OCI-LY1 (cell line): ENCODE measurements around the gene MAZ.

Source experiments
- EZH2 ChIP-seq: fragments of 200-600 bp; sonication (generic), shearing (Covaris generic); IDR thresholded peaks from 2 replicates; pipeline ENCODE4 v1.8.0; 2017; ENCODE audit warnings: borderline replicate concordance, mixed run types, mild to moderate bottlenecking, antibody characterized with exemption, low read length, moderate library complexity, mixed read lengths
- TF ChIP-seq, protein P1 (sequence below): fragments of 200-600 bp; sonication (generic), shearing (Covaris generic); IDR thresholded peaks from 2 replicates; pipeline ENCODE4 v1.5.1; 2017; ENCODE audit warnings: mild to moderate bottlenecking, antibody characterized with exemption, low read length, moderate library complexity, mixed read lengths

DNA sequence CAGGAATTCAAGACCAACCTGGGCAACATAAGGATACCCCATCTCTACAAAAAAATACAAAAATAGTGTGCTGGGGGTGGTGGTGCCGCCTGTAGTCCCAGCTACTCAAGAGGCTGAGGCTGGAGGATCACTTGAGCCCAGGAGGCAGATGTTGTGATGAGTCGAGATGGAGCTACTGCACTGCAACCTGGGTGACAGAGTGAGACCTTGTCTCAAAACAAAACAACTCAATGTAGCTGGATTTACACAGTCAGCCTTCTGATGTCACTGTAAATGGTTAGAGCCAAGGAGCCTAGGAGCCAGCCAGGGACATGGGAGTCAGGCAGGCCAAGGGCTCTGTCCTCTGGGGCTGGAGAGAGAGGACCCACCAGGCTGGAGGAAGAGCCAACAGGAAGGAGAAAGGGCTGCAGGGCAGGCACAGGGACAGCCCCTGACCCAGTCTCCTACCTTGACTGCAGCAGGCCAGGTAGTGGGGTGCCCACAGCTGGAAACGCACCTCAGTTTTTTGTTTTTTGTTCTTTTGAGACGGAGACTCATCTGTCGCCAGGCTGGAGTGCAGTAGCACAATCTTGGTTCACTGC, 48.3 kb downstream of the MAZ start:
- TF ChIP-seq, protein P1, sequence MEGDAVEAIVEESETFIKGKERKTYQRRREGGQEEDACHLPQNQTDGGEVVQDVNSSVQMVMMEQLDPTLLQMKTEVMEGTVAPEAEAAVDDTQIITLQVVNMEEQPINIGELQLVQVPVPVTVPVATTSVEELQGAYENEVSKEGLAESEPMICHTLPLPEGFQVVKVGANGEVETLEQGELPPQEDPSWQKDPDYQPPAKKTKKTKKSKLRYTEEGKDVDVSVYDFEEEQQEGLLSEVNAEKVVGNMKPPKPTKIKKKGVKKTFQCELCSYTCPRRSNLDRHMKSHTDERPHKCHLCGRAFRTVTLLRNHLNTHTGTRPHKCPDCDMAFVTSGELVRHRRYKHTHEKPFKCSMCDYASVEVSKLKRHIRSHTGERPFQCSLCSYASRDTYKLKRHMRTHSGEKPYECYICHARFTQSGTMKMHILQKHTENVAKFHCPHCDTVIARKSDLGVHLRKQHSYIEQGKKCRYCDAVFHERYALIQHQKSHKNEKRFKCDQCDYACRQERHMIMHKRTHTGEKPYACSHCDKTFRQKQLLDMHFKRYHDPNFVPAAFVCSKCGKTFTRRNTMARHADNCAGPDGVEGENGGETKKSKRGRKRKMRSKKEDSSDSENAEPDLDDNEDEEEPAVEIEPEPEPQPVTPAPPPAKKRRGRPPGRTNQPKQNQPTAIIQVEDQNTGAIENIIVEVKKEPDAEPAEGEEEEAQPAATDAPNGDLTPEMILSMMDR: no peak
- TF ChIP-seq EZH2: no peak
